Mesendoderm (in vitro differentiated cells): ENCODE measurements around the gene SEC14L1.

Experiments
- DNase-seq: peaks from one replicate; pipeline ENCODE4 v3.0.0; 2013
- H2AK5ac ChIP-seq: 2 replicates; pipeline ENCODE4 v1.6.1; 2013; ENCODE audit warnings: low read length, inconsistent platforms
- H2BK120ac ChIP-seq: 2 replicates; pipeline ENCODE4 v1.6.1; 2013; ENCODE audit warnings: low read depth, mild to moderate bottlenecking, low read length, moderate library complexity, mixed read lengths
- H2BK15ac ChIP-seq: replicated peaks from 2 replicates; pipeline ENCODE4 v1.6.1; 2013; ENCODE audit warnings: low read depth, mild to moderate bottlenecking, moderate library complexity
- H2BK5ac ChIP-seq: 2 replicates; pipeline ENCODE4 v1.6.1; 2013; ENCODE audit warnings: low read length, inconsistent platforms
- H3K18ac ChIP-seq: 2 replicates; pipeline ENCODE4 v1.6.1; 2013; ENCODE audit warnings: mild to moderate bottlenecking, low read length, mixed read lengths
- H3K23ac ChIP-seq: one replicate; pipeline ENCODE4 v1.6.1; 2013; ENCODE audit warnings: low read length
- H3K27ac ChIP-seq: 2 replicates; pipeline ENCODE4 v1.5.1; 2013; ENCODE audit warnings: low read depth, mild to moderate bottlenecking, inconsistent platforms, low read length, moderate library complexity
- H3K27me3 ChIP-seq: 2 replicates; pipeline ENCODE4 v1.6.1; 2013; ENCODE audit warnings: low read length, control low read depth, mild to moderate bottlenecking, inconsistent platforms; ENCODE audit not compliant: insufficient read depth, poor library complexity
- H3K36me3 ChIP-seq: 2 replicates; pipeline ENCODE4 v1.6.1; 2013; ENCODE audit warnings: low read length, inconsistent platforms; ENCODE audit not compliant: control insufficient read depth, insufficient read depth
- H3K4ac ChIP-seq: one replicate; pipeline ENCODE4 v1.6.1; 2013; ENCODE audit warnings: low read depth, mild to moderate bottlenecking, low read length, moderate library complexity
- H3K4me1 ChIP-seq: 2 replicates; pipeline ENCODE4 v1.6.1; 2013; ENCODE audit warnings: low read depth, low read length, inconsistent platforms; ENCODE audit not compliant: control insufficient read depth
- H3K4me2 ChIP-seq: 2 replicates; pipeline ENCODE4 v1.6.1; 2013; ENCODE audit warnings: low read length
- H3K4me3 ChIP-seq: 2 replicates; pipeline ENCODE4 v1.5.1; 2013; ENCODE audit warnings: mild to moderate bottlenecking, low read length
- H3K56ac ChIP-seq: one replicate; pipeline ENCODE4 v1.6.1; 2013; ENCODE audit warnings: low read length
- H3K79me1 ChIP-seq: 2 replicates; pipeline ENCODE4 v1.6.1; 2013; ENCODE audit warnings: low read length, inconsistent platforms
- H3K79me2 ChIP-seq: 2 replicates; pipeline ENCODE4 v1.6.1; 2013; ENCODE audit warnings: mild to moderate bottlenecking, low read length; ENCODE audit not compliant: control insufficient read depth, insufficient read depth
- H3K9ac ChIP-seq: 2 replicates; pipeline ENCODE4 v1.6.1; 2013; ENCODE audit warnings: low read length, inconsistent platforms
- H4K5ac ChIP-seq: one replicate; pipeline ENCODE4 v1.6.1; 2013; ENCODE audit warnings: low read length
- H4K8ac ChIP-seq: one replicate; pipeline ENCODE4 v1.6.1; 2013; ENCODE audit warnings: low read depth, mild to moderate bottlenecking, control low read depth, low read length, moderate library complexity
- WGBS: extraction: QIAGEN DNeasy Blood & Tissue Kit; methylation state at CpG from one replicate; pipeline ENCODE4 v1.1.7; 2013; ENCODE audit warnings: low lambda C conversion rate, missing lambda C conversion rate; ENCODE audit not compliant: insufficient coverage; ENCODE audit errors: extremely low coverage; 5-methylcytosine and 5-hydroxymethylcytosine counted together

SEC14L1 gene

GRCh38 chr17:77119668-77120301, 21.0 kb upstream of the SEC14L1 start:
- no peak for DNase-seq
- Histone ChIP-seq H2BK120ac (no peak overlapping the region), H2BK5ac (no peak overlapping the region), H4K5ac (no peak overlapping the region), H3K23ac (no peak overlapping the region), H3K27ac (no peak overlapping the region), H3K9ac (no peak overlapping the region), H3K4me3 (no peak overlapping the region), H3K4me1 (no peaks in the 10 kb centered on the region), H3K79me2 (no peaks in the 10 kb centered on the region), H4K8ac (no peak overlapping the region), H2AK5ac (no peak overlapping the region), H3K18ac (no peak overlapping the region), H3K4ac (no peak overlapping the region), H3K56ac (no peak overlapping the region), H3K4me2 (no peak overlapping the region), H3K27me3 (no peaks in the 10 kb centered on the region), H3K36me3 (no peaks in the 10 kb centered on the region), H3K79me1 (no peaks in the 10 kb centered on the region), H2BK15ac (no peak overlapping the region)
- no CpG with 5 or more reads among the region's 10 CpGs for WGBS

- Histone ChIP-seq H3K18ac (no peak overlapping the region), H3K27me3 (no peaks in the 10 kb centered on the region), H4K5ac (no peak overlapping the region), H4K8ac (no peak overlapping the region), H3K79me2 (no peaks in the 10 kb centered on the region), H2AK5ac (no peak overlapping the region), H3K4ac (no peak overlapping the region), H3K23ac (no peak overlapping the region), H3K4me3 (no peak overlapping the region), H2BK5ac (no peak overlapping the region), H3K56ac (no peak overlapping the region), H2BK120ac (no peak overlapping the region), H3K79me1 (no peaks in the 10 kb centered on the region), H3K9ac (no peak overlapping the region), H2BK15ac (no peak overlapping the region), H3K4me2 (no peak overlapping the region), H3K27ac (no peak overlapping the region), H3K4me1 (no peaks in the 10 kb centered on the region), H3K36me3 (no peaks in the 10 kb centered on the region)
- no peak for DNase-seq
- WGBS: no CpG with 5 or more reads among the region's 7 CpGs
Observed at GRCh38 chr17:77120868-77121267, 19.9 kb upstream of the SEC14L1 start.

- H3K9ac ChIP-seq: no peak overlapping the region
- H2BK15ac ChIP-seq: no peak overlapping the region
- H3K18ac ChIP-seq: no peak overlapping the region
- H3K23ac ChIP-seq: no peak overlapping the region
- no peak overlapping the region for H3K4me2 ChIP-seq
- H3K4me1 ChIP-seq: peaks cover 2% of the 10 kb centered on the region
- no peak overlapping the region for H3K4ac ChIP-seq
- no peak overlapping the region for H3K27ac ChIP-seq
- H2BK5ac ChIP-seq: no peak overlapping the region
- no peaks in the 10 kb centered on the region for H3K27me3 ChIP-seq
- H3K56ac ChIP-seq: no peak overlapping the region
- no peaks in the 10 kb centered on the region for H3K79me2 ChIP-seq
- no peak overlapping the region for H2BK120ac ChIP-seq
- H4K5ac ChIP-seq: no peak overlapping the region
- no peak overlapping the region for H2AK5ac ChIP-seq
- no peaks in the 10 kb centered on the region for H3K36me3 ChIP-seq
- WGBS: no CpG with 5 or more reads among the region's 15 CpGs
- H3K79me1 ChIP-seq: no peaks in the 10 kb centered on the region
- H4K8ac ChIP-seq: no peak overlapping the region
- no peak overlapping the region for H3K4me3 ChIP-seq
- DNase-seq: no peak
Observed at GRCh38 chr17:77124192-77124889, 16.4 kb upstream of the SEC14L1 start.

- Histone ChIP-seq H3K27ac (no peak overlapping the region), H2AK5ac (no peak overlapping the region), H3K4me1 (peaks cover 6% of the 10 kb centered on the region), H3K56ac (no peak overlapping the region), H3K9ac (no peak overlapping the region), H4K5ac (no peak overlapping the region), H3K79me2 (no peaks in the 10 kb centered on the region), H3K4ac (no peak overlapping the region), H2BK15ac (no peak overlapping the region), H3K4me2 (no peak overlapping the region), H3K18ac (no peak overlapping the region), H3K4me3 (no peak overlapping the region), H3K36me3 (no peaks in the 10 kb centered on the region), H4K8ac (no peak overlapping the region), H2BK5ac (no peak overlapping the region), H2BK120ac (no peak overlapping the region), H3K79me1 (no peaks in the 10 kb centered on the region), H3K27me3 (no peaks in the 10 kb centered on the region), H3K23ac (no peak overlapping the region)
- no CpG with 5 or more reads among the region's 8 CpGs for WGBS
- no peak for DNase-seq
Observed at GRCh38 chr17:77125432-77125901, 15.3 kb upstream of the SEC14L1 start.

GRCh38 chr17:77126519-77126918, 14.2 kb upstream of the SEC14L1 start:
- Histone ChIP-seq H3K4ac (no peak overlapping the region), H3K27me3 (no peaks in the 10 kb centered on the region), H2BK5ac (no peak overlapping the region), H3K36me3 (no peaks in the 10 kb centered on the region), H3K4me3 (no peak overlapping the region), H3K4me2 (no peak overlapping the region), H3K18ac (no peak overlapping the region), H3K4me1 (peaks cover 6% of the 10 kb centered on the region), H3K27ac (no peak overlapping the region), H3K79me1 (no peaks in the 10 kb centered on the region), H4K8ac (no peak overlapping the region), H2BK15ac (no peak overlapping the region), H3K9ac (no peak overlapping the region), H2BK120ac (no peak overlapping the region), H3K23ac (no peak overlapping the region), H3K56ac (no peak overlapping the region), H2AK5ac (no peak overlapping the region), H4K5ac (no peak overlapping the region), H3K79me2 (no peaks in the 10 kb centered on the region)
- no CpG with 5 or more reads among the region's 7 CpGs for WGBS
- no peak for DNase-seq
